Activated T-helper 17 cell treated with anti-CD3 and anti-CD28 coated beads, Interleukin-2, amount 50 U/mL, for 72 hours (primary cell): Measurements from ENCODE around the gene RAB1A. TPM values are rescaled to one million over a fixed set of nuclear protein-coding genes. Genes with fewer than 3 reads are reported as not detected.
"Not testable (repeated sequence)": the region's sequence is repeated elsewhere in the genome, so short reads cannot be mapped to it uniquely, and the experiment has no call there.

Experiments
- ATAC-seq: fragments of 150-1000 bp; cut with Tn5 transposase; replicated peaks from 2 replicates; pipeline ENCODE4 v1.10.0; 2021; ENCODE audit warnings: mild to moderate bottlenecking, moderate library complexity
- H3K27ac Mint-ChIP-seq: one replicate; pipeline ENCODE4 v1.8.0; 2022; ENCODE audit warnings: mixed read lengths
- H3K27me3 Mint-ChIP-seq: one replicate; pipeline ENCODE4 v1.8.0; 2022; ENCODE audit warnings: mixed read lengths
- H3K36me3 Mint-ChIP-seq: one replicate; pipeline ENCODE4 v1.8.0; 2022; ENCODE audit warnings: low read depth, mild to moderate bottlenecking, mixed read lengths
- H3K4me1 Mint-ChIP-seq: one replicate; pipeline ENCODE4 v1.8.0; 2022; ENCODE audit warnings: mixed read lengths
- H3K4me3 Mint-ChIP-seq: one replicate; pipeline ENCODE4 v1.8.0; 2022; ENCODE audit warnings: mild to moderate bottlenecking, mixed read lengths
- H3K9me3 Mint-ChIP-seq: one replicate; pipeline ENCODE4 v1.8.0; 2022; ENCODE audit warnings: mixed read lengths
- total RNA-seq, 2 donors: library from RNA; stranded (reverse); gene quantifications; one replicate each; pipeline ENCODE4 v1.2.3, GENCODE V29; 2022

Gene RAB1A
- 10 to 100 TPM; 72.1 to 87.1 TPM for total RNA-seq

- Mint-ChIP-seq H3K9me3 (no peaks in the 10 kb centered on the region), H3K36me3 (peaks cover 33% of the 10 kb centered on the region), H3K4me3 (peak within 1 kb of the TSS; percentile 91), H3K4me1 (peaks cover 9% of the 10 kb centered on the region), H3K27ac (peak within 1 kb of the TSS; percentile 98), H3K27me3 (no peaks in the 10 kb centered on the region)
- ATAC-seq: peak; percentile 92
Observed at GRCh38 chr2:65129826-65130663, at the start of gene RAB1A. Gene RAB1A, minus strand, starts transcription at chr2:65130106. Its CDS starts 191 bp downstream, at chr2:65129915.

- Mint-ChIP-seq H3K9me3 (no peaks in the 10 kb centered on the region), H3K27me3 (peaks cover 4% of the 10 kb centered on the region), H3K27ac (no peak overlapping the region), H3K4me3 (no peak overlapping the region), H3K36me3 (no peaks in the 10 kb centered on the region), H3K4me1 (no peaks in the 10 kb centered on the region)
- no peak for ATAC-seq
Observed at GRCh38 chr2:65177751-65178442, 48.0 kb upstream of the RAB1A start.

- no peaks in the 10 kb centered on the region for H3K36me3 Mint-ChIP-seq
- no peak overlapping the region for H3K27ac Mint-ChIP-seq
- peaks cover 4% of the 10 kb centered on the region for H3K27me3 Mint-ChIP-seq
- H3K4me1 Mint-ChIP-seq: no peaks in the 10 kb centered on the region
- no peak overlapping the region for H3K4me3 Mint-ChIP-seq
- H3K9me3 Mint-ChIP-seq: no peaks in the 10 kb centered on the region
- no peak for ATAC-seq
Observed at GRCh38 chr2:65175894-65176530, 46.1 kb upstream of the RAB1A start.

DNA sequence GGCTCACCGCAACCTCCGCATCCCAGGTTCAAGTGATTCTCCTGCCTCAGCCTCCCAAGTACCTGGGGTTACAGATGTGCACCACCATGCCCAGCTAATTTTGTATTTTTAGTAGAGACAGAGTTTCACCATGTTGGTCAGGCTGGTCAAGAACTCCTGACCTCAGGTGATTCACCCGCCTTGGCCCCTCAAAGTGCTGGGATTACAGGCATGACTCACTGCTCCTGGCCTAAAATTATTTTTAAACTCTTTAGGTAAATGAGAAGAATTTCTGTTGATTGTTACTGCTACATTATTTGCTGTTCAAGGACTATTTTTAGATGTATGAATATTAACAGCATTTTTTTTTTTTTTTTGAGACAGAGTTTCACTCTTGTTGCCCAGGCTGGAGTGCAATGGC lies 44.1 kb upstream of the RAB1A start:
- H3K27me3 Mint-ChIP-seq, H3K4me3 Mint-ChIP-seq, H3K36me3 Mint-ChIP-seq, H3K9me3 Mint-ChIP-seq, H3K4me1 Mint-ChIP-seq, ATAC-seq, H3K27ac Mint-ChIP-seq: not testable (repeated sequence)

- Mint-ChIP-seq H3K4me3 (no peak overlapping the region), H3K9me3 (no peaks in the 10 kb centered on the region), H3K4me1 (no peaks in the 10 kb centered on the region), H3K27me3 (no peaks in the 10 kb centered on the region), H3K27ac (no peak overlapping the region), H3K36me3 (no peaks in the 10 kb centered on the region)
- ATAC-seq: no peak
Observed at GRCh38 chr2:65172994-65173790, 43.3 kb upstream of the RAB1A start.

DNA sequence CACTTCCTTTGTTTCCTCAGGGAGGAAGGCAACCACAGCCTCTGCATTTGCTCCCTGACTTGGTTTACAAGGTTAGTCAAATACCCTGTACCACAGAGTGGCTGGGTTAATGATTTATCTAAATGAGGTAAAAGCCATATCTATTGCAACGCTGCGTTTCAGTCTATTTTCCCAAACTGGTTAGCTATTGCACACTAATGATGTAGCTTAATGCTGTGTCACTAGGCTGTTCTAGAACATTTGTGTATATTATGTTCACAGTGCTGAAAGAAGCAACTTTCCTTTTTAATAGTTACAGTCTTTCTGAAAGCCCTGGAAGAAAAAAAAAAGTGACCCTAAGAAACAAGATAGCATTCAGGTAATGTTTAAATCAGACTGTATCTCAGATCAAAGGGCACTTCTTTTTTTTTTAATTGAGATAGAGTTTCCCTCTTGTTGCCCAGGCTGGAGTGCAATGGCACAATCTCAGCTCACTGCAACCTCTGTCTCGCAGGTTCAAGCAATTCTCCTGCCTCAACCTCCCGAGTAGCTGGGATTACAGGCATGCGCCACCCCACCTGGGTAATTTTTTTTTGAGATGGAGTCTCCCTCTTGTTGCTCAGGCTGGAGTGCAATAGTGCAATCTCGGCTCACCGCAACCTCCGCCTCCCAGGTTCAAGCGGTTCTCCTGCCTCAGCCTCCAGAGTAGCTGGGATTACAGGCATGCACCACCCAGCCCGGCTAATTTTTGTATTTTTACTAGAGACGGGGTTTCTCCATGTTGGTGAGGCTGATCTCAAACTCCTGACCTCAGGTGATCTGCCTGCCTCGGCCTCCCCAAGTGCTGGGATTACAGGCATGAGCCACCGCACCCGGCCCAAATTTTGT lies 40.9 kb upstream of the RAB1A start:
- not testable (repeated sequence) for H3K36me3 Mint-ChIP-seq, H3K9me3 Mint-ChIP-seq, H3K27ac Mint-ChIP-seq, H3K27me3 Mint-ChIP-seq, H3K4me3 Mint-ChIP-seq, H3K4me1 Mint-ChIP-seq, ATAC-seq

- H3K36me3 Mint-ChIP-seq: no peaks in the 10 kb centered on the region
- no peak overlapping the region for H3K4me3 Mint-ChIP-seq
- ATAC-seq: no peak
- H3K27ac Mint-ChIP-seq: no peak overlapping the region
- H3K4me1 Mint-ChIP-seq: no peaks in the 10 kb centered on the region
- H3K27me3 Mint-ChIP-seq: no peaks in the 10 kb centered on the region
- H3K9me3 Mint-ChIP-seq: no peaks in the 10 kb centered on the region
Observed at GRCh38 chr2:65169760-65170136, 39.8 kb upstream of the RAB1A start.

- peaks cover 4% of the 10 kb centered on the region for H3K4me1 Mint-ChIP-seq
- ATAC-seq: no peak
- no peak overlapping the region for H3K27ac Mint-ChIP-seq
- H3K4me3 Mint-ChIP-seq: no peak overlapping the region
- no peaks in the 10 kb centered on the region for H3K36me3 Mint-ChIP-seq
- H3K27me3 Mint-ChIP-seq: no peaks in the 10 kb centered on the region
- no peaks in the 10 kb centered on the region for H3K9me3 Mint-ChIP-seq
Observed at GRCh38 chr2:65165558-65165957, 35.7 kb upstream of the RAB1A start.

GRCh38 chr2:65164426-65164891 lies 34.6 kb upstream of the RAB1A start:
- Mint-ChIP-seq H3K27ac (no peak overlapping the region), H3K9me3 (no peaks in the 10 kb centered on the region), H3K36me3 (no peaks in the 10 kb centered on the region), H3K4me3 (no peak overlapping the region), H3K27me3 (no peaks in the 10 kb centered on the region), H3K4me1 (peaks cover 10% of the 10 kb centered on the region)
- no peak for ATAC-seq

- no peak overlapping the region for H3K4me3 Mint-ChIP-seq
- H3K27ac Mint-ChIP-seq: no peak overlapping the region
- H3K27me3 Mint-ChIP-seq: no peaks in the 10 kb centered on the region
- peaks cover 10% of the 10 kb centered on the region for H3K4me1 Mint-ChIP-seq
- no peak for ATAC-seq
- no peaks in the 10 kb centered on the region for H3K9me3 Mint-ChIP-seq
- H3K36me3 Mint-ChIP-seq: no peaks in the 10 kb centered on the region
Observed at GRCh38 chr2:65161551-65162100, 31.7 kb upstream of the RAB1A start.

- Mint-ChIP-seq H3K4me3 (no peak overlapping the region), H3K4me1 (peaks cover 10% of the 10 kb centered on the region), H3K9me3 (no peaks in the 10 kb centered on the region), H3K36me3 (no peaks in the 10 kb centered on the region), H3K27me3 (no peaks in the 10 kb centered on the region), H3K27ac (no peak overlapping the region)
- ATAC-seq: no peak
Observed at GRCh38 chr2:65159906-65160305, 30.0 kb upstream of the RAB1A start.

DNA sequence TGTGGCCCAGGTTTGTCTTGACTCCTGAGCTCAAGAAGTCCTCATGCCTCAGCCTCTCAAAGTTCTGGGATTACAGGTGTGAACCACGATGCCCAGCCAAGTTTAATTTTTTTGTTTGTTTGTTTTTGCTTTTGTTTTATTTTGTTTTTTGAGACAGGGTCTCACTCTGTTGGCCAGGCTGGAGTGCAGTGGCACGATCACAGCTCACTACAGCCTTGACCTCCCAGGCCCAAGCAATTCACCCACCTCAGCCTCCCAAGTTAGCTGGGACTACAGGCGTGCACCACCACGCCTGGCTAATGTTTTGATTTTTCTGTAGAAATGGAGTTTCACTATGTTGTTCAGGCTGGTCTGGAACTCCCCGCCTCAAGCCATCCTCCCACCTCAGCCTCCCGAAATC lies 29.4 kb upstream of the RAB1A start:
- no peaks in the 10 kb centered on the region for H3K36me3 Mint-ChIP-seq
- no peaks in the 10 kb centered on the region for H3K9me3 Mint-ChIP-seq
- ATAC-seq: no peak
- H3K27me3 Mint-ChIP-seq: no peaks in the 10 kb centered on the region
- no peak overlapping the region for H3K27ac Mint-ChIP-seq
- no peak overlapping the region for H3K4me3 Mint-ChIP-seq
- H3K4me1 Mint-ChIP-seq: peaks cover 10% of the 10 kb centered on the region

- Mint-ChIP-seq H3K4me3 (no peak overlapping the region), H3K4me1 (peaks cover 10% of the 10 kb centered on the region), H3K36me3 (no peaks in the 10 kb centered on the region), H3K9me3 (no peaks in the 10 kb centered on the region), H3K27ac (no peak overlapping the region), H3K27me3 (no peaks in the 10 kb centered on the region)
- no peak for ATAC-seq
Observed at GRCh38 chr2:65158557-65158956, 28.7 kb upstream of the RAB1A start.
